DMS114 treated with DMSO at 0.1 percent for 48 hours (cell line): Measurements from ENCODE around the gene GRIFIN.
"Not testable (repeated sequence)": the region's sequence is repeated elsewhere in the genome, so short reads cannot be mapped to it uniquely, and the experiment has no call there.

Experiments used
- DNase-seq: peaks from one replicate; lab custom pipeline; 2025; ENCODE audit not compliant: unreplicated experiment; lab: John Stamatoyannopoulos, UW

GRIFIN gene

GRCh38 chr7:2480070-2480408 is 3.8 kb upstream of the GRIFIN start:
- no peak for DNase-seq

GRCh38 chr7:2479276-2480069 is 3.3 kb upstream of the GRIFIN start:
- DNase-seq: no peak

- DNase-seq: no peak
Measured at GRCh38 chr7:2478800-2479199, 2.6 kb upstream of the GRIFIN start.

GRCh38 chr7:2478399-2478785 is 2.2 kb upstream of the GRIFIN start:
- DNase-seq: no peak

- no peak for DNase-seq
Measured at GRCh38 chr7:2477447-2478398, 1.5 kb upstream of the GRIFIN start.

- DNase-seq: no peak
Measured at GRCh38 chr7:2476776-2477446, 713 bp upstream of the GRIFIN start.

GRCh38 chr7:2475678-2476015 is 551 bp downstream of the GRIFIN start:
- DNase-seq: no peak

- no peak for DNase-seq
Measured at GRCh38 chr7:2474813-2475677, 1.2 kb downstream of the GRIFIN start.

GRCh38 chr7:2474224-2474623 is 2.0 kb downstream of the GRIFIN start:
- no peak for DNase-seq

- DNase-seq: no peak
Measured at GRCh38 chr7:2473496-2474180, 2.6 kb downstream of the GRIFIN start.

GRCh38 chr7:2472739-2473138 is 3.5 kb downstream of the GRIFIN start:
- DNase-seq: no peak

GRCh38 chr7:2471396-2471795 is 4.8 kb downstream of the GRIFIN start:
- DNase-seq: no peak

- no peak for DNase-seq
Measured at GRCh38 chr7:2471022-2471329, 5.2 kb downstream of the GRIFIN start.

- no peak for DNase-seq
Measured at GRCh38 chr7:2470204-2471021, 5.8 kb downstream of the GRIFIN start.

GRCh38 chr7:2469460-2470203 is 6.6 kb downstream of the GRIFIN start:
- not testable (repeated sequence) for DNase-seq

GRCh38 chr7:2468227-2468626 is 8.0 kb downstream of the GRIFIN start:
- DNase-seq: no peak

GRCh38 chr7:2466675-2467074 is 9.5 kb downstream of the GRIFIN start:
- no peak for DNase-seq

GRCh38 chr7:2465928-2466327 is 10.3 kb downstream of the GRIFIN start:
- no peak for DNase-seq

GRCh38 chr7:2462731-2463130 is 13.5 kb downstream of the GRIFIN start:
- DNase-seq: no peak
